GM18858 (cell line): Measurements from ENCODE around the gene CBX8.

Source experiments
- ATAC-seq: cut with Tn5 transposase; IDR thresholded peaks from one replicate; pipeline ENCODE4 v1.9.1; 2021; ENCODE audit not compliant: unreplicated experiment

Gene CBX8

GRCh38 chr17:79795795-79796443 lies 958 bp downstream of the CBX8 start:
- no peak for ATAC-seq

DNA sequence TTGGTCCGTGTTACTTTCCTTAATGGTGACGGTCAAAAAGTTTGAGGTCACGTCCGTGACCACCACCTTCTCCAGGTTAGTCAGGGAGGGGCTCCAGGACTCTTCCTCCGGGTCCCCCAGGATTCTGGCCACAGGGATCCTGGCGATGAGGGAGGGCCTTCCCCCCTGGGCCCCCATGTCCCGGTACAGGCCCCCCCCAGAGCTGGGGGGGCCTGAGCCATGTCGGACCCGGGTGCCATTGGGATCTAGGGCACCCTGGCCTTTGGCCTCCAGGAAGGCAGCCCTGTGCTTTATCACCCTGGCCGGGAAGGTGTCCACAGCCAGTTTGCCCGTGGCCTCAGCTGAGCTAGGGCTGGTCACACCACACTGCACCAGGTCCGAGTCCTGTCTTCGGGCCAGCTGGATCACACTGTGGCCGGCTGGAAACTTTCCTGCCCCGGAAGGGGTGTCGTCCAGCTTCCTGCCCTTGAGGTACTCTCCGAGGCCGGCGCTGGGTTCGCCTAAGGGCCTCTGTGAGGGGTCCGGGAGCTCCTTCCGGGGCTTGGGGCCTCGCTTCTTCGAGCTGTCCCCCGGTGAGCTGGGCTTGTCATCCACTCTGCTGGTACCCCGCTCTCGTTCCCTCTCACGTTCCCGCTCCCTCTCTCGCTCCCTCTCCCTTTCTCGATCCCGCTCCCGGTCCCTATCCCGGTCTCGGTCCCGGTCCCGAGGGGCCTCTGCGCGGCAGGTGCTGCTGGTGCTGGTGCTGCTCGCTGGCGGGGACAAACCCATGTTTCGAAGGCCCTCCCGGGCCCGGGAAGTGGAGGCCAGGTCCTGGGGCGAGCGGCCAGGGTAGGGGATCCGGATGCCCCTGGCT lies 2.0 kb downstream of the CBX8 start:
- ATAC-seq, result no peak

DNA sequence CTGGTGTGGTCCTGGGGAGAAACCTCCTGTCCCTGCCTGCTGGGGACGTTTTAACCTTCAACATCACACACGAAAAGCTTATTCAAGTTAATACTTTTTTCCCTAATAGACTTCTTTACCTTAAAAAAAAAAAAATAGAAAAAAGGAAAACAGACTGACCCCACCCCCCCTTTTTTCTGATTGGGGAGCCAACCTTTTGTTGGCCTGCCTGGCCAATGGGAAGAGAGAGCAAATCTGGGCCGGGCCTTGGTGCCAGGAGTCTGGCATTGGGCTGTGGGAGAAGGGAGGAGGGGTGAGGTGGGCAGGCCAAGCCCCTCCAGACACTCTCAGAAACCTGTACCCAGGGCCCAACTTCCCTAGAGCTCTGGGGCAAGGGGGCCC lies 3.0 kb downstream of the CBX8 start:
- no peak for ATAC-seq

GRCh38 chr17:79792984-79793923 lies 3.6 kb downstream of the CBX8 start:
- no peak for ATAC-seq

GRCh38 chr17:79792341-79792871 lies 4.5 kb downstream of the CBX8 start:
- ATAC-seq, result no peak

DNA sequence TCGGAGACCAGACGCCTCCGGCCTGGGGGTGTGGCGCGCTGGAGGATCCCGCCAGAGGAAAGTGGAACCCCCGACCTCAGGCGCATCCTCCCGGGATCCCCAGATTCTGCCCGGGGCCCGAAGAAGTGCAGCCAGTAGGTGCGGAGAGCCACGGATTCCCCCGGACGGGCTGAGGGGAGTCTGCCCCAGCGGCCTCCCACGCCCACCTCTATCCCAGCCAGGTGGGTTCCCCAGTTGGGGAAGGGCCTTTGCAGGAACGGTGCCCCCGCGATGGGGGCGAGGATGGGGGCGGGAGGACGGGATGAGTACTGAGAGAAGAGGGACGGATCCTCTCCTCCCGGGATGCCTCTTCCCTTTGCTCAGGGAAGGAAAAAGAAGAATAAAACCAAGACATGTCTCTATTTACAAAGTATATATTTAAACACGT lies 5.1 kb downstream of the CBX8 start:
- ATAC-seq, result no peak

DNA sequence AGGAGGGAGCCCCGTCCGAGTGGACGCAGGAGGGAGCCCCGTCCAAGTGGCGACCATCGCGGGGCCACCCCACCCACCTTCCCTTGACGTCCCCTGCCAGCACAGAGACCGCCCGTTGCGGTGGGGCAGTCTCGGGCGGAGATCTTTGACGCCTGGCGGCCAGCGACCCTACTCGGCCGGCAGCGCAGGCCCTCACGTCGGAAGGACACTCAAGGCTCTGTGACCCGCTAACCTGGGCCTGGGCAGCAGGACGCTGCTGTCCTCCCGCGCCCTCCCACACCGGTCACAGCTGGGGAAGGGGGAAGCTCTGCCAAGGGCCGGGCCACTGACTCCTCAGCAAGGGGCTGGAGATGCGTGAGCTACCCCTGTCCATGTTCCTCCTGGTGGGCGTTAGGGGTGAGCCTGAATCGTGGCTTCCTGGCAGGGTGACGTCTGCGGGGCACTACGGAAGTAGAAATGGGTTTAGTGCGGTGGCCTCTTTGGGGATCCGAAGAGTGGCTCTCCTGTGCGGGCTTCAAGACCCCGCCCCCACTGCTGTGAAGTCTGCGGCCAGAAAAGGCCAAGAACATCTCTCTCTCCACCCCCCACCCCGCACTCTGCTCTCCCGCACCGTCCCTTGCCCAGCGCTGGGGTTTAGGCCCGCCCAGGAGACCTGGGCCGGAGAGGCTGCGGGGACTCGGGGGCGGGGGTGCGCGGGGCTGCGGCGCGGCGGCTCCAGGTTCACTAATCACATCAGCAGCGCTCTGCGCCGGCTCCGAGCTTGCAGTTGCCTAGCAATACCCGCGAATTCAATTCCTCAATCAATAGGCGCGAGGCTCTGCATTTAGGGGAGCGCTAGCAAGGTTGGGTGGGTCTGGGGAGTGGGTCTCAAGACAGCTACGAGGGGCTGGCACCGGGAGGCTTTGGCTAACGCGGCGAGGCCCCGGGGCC lies 5.8 kb downstream of the CBX8 start:
- ATAC-seq, result no peak

DNA sequence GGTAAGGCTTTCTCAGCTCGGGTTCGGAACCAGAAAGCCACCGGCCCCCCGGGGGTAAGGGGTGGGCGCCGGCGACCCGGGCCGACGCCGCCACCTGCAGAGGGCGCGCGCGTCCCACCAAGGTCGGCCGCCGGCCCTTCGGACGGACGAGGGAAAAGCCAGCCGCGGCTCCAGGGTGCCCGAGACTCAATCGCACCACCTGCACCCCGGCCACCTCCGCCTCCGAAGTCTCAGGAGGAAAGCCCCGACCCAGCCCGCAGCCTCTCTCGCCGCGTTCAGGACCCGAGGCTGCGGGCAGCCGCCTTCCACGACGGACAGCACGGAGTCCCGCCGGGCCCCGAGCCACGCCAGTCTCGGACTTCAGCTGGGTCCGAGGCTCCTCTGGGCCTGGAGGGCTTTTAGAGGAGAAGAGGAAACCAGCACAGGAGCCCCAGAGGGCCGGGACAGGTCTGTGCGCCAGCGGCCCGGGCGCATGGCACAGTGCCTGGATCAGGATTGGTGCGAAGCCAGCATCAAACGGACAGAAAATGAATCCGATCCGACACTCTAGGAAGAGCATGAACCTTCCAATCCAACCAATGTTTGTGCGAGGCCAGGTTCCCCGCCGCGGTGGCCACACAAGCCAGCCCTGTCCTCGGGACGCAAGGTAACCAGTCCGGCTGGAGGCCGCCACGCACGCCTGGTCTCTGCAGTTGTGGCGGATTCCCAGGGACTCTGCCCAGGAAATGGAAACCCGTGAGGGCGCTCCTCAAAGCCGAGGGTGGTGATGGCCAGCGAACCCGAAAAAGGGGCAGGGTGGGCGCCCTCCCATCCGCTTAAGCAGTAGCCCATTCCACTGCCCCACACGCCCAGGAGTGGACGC lies 6.7 kb downstream of the CBX8 start:
- ATAC-seq, result no peak

- no peak for ATAC-seq
Measured at GRCh38 chr17:79788989-79789942, 7.6 kb downstream of the CBX8 start.

DNA sequence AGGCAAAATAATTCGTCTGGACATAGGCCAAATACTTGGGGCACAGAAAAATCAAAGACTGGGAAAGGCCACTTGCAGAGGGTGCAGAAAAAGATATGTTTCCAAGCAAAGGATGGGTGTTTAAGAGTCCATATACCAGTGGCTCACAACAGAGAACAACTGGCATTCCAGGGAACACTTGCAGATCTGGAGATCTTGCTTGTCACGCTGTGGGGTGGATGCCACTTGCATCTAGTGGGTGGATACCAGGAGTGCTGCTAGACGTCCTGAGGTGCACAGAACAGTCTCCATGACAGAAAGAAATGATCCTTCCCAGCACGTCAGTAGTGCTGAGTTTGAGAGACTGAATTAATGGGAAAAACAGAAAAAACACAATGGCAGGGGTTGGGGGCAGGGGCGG lies 8.4 kb downstream of the CBX8 start:
- no peak for ATAC-seq

GRCh38 chr17:79786930-79787643 lies 9.8 kb downstream of the CBX8 start:
- ATAC-seq, result no peak

GRCh38 chr17:79785900-79786810 lies 10.7 kb downstream of the CBX8 start:
- no peak for ATAC-seq

GRCh38 chr17:79785017-79785899 lies 11.6 kb downstream of the CBX8 start:
- no peak for ATAC-seq

- no peak for ATAC-seq
Measured at GRCh38 chr17:79784353-79785016, 12.4 kb downstream of the CBX8 start.

DNA sequence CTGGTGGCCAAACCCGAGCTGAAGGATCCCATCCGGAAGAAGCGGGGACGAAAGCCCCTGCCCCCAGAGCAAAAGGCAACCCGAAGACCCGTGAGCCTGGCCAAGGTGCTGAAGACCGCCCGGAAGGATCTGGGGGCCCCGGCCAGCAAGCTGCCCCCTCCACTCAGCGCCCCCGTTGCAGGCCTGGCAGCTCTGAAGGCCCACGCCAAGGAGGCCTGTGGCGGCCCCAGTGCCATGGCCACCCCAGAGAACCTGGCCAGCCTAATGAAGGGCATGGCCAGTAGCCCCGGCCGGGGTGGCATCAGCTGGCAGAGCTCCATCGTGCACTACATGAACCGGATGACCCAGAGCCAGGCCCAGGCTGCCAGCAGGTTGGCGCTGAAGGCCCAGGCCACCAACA lies 13.0 kb downstream of the CBX8 start:
- ATAC-seq, result no peak
